K562 (cell line): ENCODE data around the gene DNAH10.

Experiments
- TFAM ChIP-seq: fragments of 250-450 bp; sonication (Bioruptor Pico); conservative IDR thresholded peaks from 2 replicates; pipeline ENCODE4 v1.5.0; 2021; ENCODE audit warnings: mild to moderate bottlenecking, moderate library complexity
- TF ChIP-seq, protein P1 (sequence below), 3 experiments: IDR thresholded peaks in 2 of 3; conservative IDR thresholded peaks in 1 of 3; 2 replicates each; pipeline ENCODE4 v1.5.1; 2011 to 2012; ENCODE audit warnings: low read length in 3 of 3, mild to moderate bottlenecking in 3 of 3, control low read depth in 2 of 3, improper control_type of control experiment in 1 of 3, inconsistent platforms in 1 of 3, low read depth in 1 of 3, mixed read lengths in 1 of 3, moderate library complexity in 1 of 3; ENCODE audit not compliant: insufficient read depth in 2 of 3
- TF ChIP-seq, protein P2 (sequence below): sonication (generic); formaldehyde crosslinking; IDR thresholded peaks from 2 replicates; pipeline ENCODE4 v1.8.1; 2023; ENCODE audit warnings: mild to moderate bottlenecking, missing genetic modification reagents, moderate library complexity
- TF ChIP-seq, protein P3 (sequence below): fragments of 150-350 bp; conservative IDR thresholded peaks from 2 replicates; pipeline ENCODE4 v1.6.1; 2014; ENCODE audit warnings: low read length
- TF ChIP-seq, protein P4 (sequence below), 2 experiments: IDR thresholded peaks; 2 replicates each; pipeline ENCODE4 v1.6.1; 2012; ENCODE audit warnings: improper control_type of control experiment in 2 of 2, low read depth in 2 of 2, low read length in 2 of 2, borderline replicate concordance in 1 of 2

DNA sequence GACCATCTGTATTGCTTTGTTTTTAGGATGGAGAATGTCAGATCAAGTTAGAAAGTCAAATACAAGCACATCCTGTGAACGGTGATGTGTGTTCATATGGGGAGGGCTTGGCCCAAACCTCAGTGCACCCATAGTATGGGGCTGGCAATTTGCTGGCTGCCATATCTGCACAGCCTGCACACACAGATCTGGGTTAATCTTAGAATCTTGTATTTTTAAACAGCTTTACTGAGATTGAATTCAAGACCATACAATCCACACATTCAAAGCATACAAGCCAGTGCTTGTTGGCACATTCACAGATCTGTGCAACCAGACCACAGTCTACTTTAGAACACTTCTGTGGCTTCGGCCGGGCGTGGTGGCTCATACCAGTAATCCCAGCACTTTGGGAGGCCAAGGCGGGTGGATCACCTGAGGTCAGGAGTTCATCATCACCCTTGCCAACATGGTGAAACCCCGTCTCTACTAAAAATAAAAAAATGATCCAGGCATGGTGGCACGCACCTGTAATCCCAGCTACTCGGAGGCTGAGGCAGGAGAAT is 120.1 kb downstream of the DNAH10 start:
- TF ChIP-seq, protein P1, sequence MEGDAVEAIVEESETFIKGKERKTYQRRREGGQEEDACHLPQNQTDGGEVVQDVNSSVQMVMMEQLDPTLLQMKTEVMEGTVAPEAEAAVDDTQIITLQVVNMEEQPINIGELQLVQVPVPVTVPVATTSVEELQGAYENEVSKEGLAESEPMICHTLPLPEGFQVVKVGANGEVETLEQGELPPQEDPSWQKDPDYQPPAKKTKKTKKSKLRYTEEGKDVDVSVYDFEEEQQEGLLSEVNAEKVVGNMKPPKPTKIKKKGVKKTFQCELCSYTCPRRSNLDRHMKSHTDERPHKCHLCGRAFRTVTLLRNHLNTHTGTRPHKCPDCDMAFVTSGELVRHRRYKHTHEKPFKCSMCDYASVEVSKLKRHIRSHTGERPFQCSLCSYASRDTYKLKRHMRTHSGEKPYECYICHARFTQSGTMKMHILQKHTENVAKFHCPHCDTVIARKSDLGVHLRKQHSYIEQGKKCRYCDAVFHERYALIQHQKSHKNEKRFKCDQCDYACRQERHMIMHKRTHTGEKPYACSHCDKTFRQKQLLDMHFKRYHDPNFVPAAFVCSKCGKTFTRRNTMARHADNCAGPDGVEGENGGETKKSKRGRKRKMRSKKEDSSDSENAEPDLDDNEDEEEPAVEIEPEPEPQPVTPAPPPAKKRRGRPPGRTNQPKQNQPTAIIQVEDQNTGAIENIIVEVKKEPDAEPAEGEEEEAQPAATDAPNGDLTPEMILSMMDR (IDR thresholded peaks at IDR 0.05 in 2 of 3, conservative IDR thresholded peaks at IDR 0.05 in 1 of 3; ENCODE audit: insufficient read depth in 2 of 3, low read depth in 1 of 3, low read length in 3 of 3) = no peak
- TF ChIP-seq, protein P2, sequence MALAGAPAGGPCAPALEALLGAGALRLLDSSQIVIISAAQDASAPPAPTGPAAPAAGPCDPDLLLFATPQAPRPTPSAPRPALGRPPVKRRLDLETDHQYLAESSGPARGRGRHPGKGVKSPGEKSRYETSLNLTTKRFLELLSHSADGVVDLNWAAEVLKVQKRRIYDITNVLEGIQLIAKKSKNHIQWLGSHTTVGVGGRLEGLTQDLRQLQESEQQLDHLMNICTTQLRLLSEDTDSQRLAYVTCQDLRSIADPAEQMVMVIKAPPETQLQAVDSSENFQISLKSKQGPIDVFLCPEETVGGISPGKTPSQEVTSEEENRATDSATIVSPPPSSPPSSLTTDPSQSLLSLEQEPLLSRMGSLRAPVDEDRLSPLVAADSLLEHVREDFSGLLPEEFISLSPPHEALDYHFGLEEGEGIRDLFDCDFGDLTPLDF (CRISPR knock-in tag) = no peak
- no peak for TF ChIP-seq TFAM (CRISPR knock-in tag)
- TF ChIP-seq, protein P3, sequence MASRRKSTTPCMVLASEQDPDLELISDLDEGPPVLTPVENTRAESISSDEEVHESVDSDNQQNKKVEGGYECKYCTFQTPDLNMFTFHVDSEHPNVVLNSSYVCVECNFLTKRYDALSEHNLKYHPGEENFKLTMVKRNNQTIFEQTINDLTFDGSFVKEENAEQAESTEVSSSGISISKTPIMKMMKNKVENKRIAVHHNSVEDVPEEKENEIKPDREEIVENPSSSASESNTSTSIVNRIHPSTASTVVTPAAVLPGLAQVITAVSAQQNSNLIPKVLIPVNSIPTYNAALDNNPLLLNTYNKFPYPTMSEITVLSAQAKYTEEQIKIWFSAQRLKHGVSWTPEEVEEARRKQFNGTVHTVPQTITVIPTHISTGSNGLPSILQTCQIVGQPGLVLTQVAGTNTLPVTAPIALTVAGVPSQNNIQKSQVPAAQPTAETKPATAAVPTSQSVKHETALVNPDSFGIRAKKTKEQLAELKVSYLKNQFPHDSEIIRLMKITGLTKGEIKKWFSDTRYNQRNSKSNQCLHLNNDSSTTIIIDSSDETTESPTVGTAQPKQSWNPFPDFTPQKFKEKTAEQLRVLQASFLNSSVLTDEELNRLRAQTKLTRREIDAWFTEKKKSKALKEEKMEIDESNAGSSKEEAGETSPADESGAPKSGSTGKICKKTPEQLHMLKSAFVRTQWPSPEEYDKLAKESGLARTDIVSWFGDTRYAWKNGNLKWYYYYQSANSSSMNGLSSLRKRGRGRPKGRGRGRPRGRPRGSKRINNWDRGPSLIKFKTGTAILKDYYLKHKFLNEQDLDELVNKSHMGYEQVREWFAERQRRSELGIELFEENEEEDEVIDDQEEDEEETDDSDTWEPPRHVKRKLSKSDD = no peak
- TF ChIP-seq, protein P4, sequence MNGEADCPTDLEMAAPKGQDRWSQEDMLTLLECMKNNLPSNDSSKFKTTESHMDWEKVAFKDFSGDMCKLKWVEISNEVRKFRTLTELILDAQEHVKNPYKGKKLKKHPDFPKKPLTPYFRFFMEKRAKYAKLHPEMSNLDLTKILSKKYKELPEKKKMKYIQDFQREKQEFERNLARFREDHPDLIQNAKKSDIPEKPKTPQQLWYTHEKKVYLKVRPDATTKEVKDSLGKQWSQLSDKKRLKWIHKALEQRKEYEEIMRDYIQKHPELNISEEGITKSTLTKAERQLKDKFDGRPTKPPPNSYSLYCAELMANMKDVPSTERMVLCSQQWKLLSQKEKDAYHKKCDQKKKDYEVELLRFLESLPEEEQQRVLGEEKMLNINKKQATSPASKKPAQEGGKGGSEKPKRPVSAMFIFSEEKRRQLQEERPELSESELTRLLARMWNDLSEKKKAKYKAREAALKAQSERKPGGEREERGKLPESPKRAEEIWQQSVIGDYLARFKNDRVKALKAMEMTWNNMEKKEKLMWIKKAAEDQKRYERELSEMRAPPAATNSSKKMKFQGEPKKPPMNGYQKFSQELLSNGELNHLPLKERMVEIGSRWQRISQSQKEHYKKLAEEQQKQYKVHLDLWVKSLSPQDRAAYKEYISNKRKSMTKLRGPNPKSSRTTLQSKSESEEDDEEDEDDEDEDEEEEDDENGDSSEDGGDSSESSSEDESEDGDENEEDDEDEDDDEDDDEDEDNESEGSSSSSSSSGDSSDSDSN (IDR thresholded peaks at IDR 0.05; ENCODE audit: borderline replicate concordance in 1 of 2, low read depth in 2 of 2, low read length in 2 of 2) = no peak
